ENCODE data around the gene SNTA1. TPM values are rescaled to one million over a fixed set of nuclear protein-coding genes. Genes with fewer than 3 reads are reported as not detected.

Gene SNTA1
- total and polyA plus RNA-seq, 2 of the 8 experiments (the other 6 are each of a cell fraction or from before 2014, with no cell fraction given): 4.5 to 8.0 TPM

DNA sequence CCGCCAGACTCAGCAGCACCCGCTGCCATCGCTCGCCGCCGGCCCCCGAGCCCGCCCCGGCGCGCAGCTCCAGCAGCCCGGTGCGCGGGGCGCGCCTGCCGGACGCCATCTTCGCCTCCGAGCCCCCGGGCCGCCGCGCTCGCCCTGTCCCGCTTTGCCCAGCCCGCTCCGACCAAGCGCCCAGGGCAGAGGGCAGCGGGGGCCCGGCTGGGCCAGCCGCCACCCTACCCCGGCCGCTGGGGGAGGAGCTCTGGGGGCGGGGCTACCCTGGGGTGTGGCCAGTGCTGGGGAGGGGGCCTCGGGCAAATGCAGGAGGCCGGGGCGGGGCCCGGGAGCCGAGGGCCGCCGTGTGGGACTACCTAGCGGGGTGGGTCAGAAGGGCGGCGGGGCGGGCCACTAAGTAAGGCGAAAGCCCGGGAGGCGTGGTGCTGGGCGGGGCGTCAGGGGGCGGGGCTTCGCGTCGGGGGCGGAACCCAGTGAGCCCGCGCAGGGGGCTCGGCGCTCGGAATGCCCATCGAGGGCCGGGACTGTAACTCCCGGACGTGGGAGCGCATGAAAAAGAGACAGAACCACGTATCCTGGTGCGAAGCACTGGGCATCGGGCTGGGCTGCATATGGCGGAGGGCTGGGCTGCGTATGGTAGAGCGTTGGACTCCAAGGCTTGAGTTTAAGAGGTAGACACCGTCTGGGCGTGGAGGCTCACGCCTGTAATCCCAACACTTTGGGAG is at the start of gene SNTA1 (continued):
- TF ChIP-seq TCF12 (IDR thresholded peaks at IDR 0.05; ENCODE audit: low read depth, low read length): no peak
- TF ChIP-seq YY1 (IDR thresholded peaks at IDR 0.05; ENCODE audit: low read depth, low read length): 0 out of 2 replicates have a peak, but pooled peaks have one; percentile 52
- no peak for TF ChIP-seq RFX5 (IDR thresholded peaks at IDR 0.05; ENCODE audit: borderline replicate concordance, low read depth, low read length)
- TF ChIP-seq POU5F1 (IDR thresholded peaks at IDR 0.05; ENCODE audit: low read depth, low read length): no peak
- no peak for TF ChIP-seq E2F6 (IDR thresholded peaks at IDR 0.05)
- no peak for TF ChIP-seq SUZ12 (IDR thresholded peaks at IDR 0.05; ENCODE audit: low read length)

Data from H1 (cell line).